Parathyroid adenoma (tissue), 2 donors: ENCODE measurements around the gene PRAMEF9.
A peak's percentile ranks its signal among the peaks of the same experiment; 100 is the strongest.
"Not testable (repeated sequence)": the region's sequence is repeated elsewhere in the genome, so short reads cannot be mapped to it uniquely, and the experiment has no call there.

Source experiments
- H2AFZ ChIP-seq: fragments of 300-600 bp; sonication (generic); one replicate; pipeline ENCODE4 v1.7.0; 2017; ENCODE audit warnings: antibody characterized with exemption, mild to moderate bottlenecking
- H3K27ac ChIP-seq: fragments of 300-600 bp; sonication (generic); one replicate; pipeline ENCODE4 v1.7.0; 2017
- H3K27me3 ChIP-seq: fragments of 300-600 bp; sonication (generic); one replicate; pipeline ENCODE4 v1.7.0; 2017; ENCODE audit warnings: low read length; ENCODE audit not compliant: control insufficient read depth, insufficient read depth
- H3K36me3 ChIP-seq: fragments of 300-600 bp; sonication (generic); one replicate; pipeline ENCODE4 v1.7.0; 2017; ENCODE audit warnings: low read length; ENCODE audit not compliant: control insufficient read depth, insufficient read depth
- H3K4me1 ChIP-seq: fragments of 300-600 bp; sonication (generic); one replicate; pipeline ENCODE4 v1.7.0; 2017; ENCODE audit warnings: control low read depth
- H3K4me2 ChIP-seq: fragments of 300-600 bp; sonication (generic); one replicate; pipeline ENCODE4 v1.7.0; 2017; ENCODE audit warnings: low read length
- H3K4me3 ChIP-seq: fragments of 300-600 bp; sonication (generic); one replicate; pipeline ENCODE4 v1.7.0; 2017; ENCODE audit warnings: low read depth, low read length
- H3K79me2 ChIP-seq: fragments of 300-600 bp; sonication (generic); one replicate; pipeline ENCODE4 v1.7.0; 2017; ENCODE audit warnings: control low read depth
- H3K9ac ChIP-seq: fragments of 300-600 bp; sonication (generic); one replicate; pipeline ENCODE4 v1.7.0; 2017; ENCODE audit warnings: mild to moderate bottlenecking
- H3K9me3 ChIP-seq: fragments of 300-600 bp; sonication (generic); one replicate; pipeline ENCODE4 v1.7.0; 2017; ENCODE audit warnings: low read length; ENCODE audit not compliant: control insufficient read depth
- CTCF ChIP-seq: fragments of 300-600 bp; sonication (generic); IDR thresholded peaks from one replicate; pipeline ENCODE4 v1.7.0; 2017; ENCODE audit warnings: antibody characterized with exemption, mild to moderate bottlenecking
- donor health status: primary hyperparathyroidism.

Gene PRAMEF9

GRCh38 chr1:13224480-13225060 lies 52.9 kb downstream of the PRAMEF9 start:
- no peak for TF ChIP-seq CTCF

GRCh38 chr1:13225675-13226204 lies 54.1 kb downstream of the PRAMEF9 start, which contains the start of gene PRAMEF18:
Gene PRAMEF18, minus strand, starts transcription at chr1:13226154. Its CDS starts 48 bp downstream, at chr1:13226106.
- not testable (repeated sequence) for H3K4me2 ChIP-seq, H2AFZ ChIP-seq, H3K27me3 ChIP-seq, H3K4me1 ChIP-seq, H3K4me3 ChIP-seq, H3K79me2 ChIP-seq, H3K27ac ChIP-seq, H3K9me3 ChIP-seq, H3K9ac ChIP-seq, H3K36me3 ChIP-seq

More at GRCh38 chr1:13224480-13225060, 52.9 kb downstream of the PRAMEF9 start:
- no peak overlapping the region for H3K9ac ChIP-seq
- no peaks in the 10 kb centered on the region for H3K79me2 ChIP-seq
- no peaks in the 10 kb centered on the region for H3K4me1 ChIP-seq
- H2AFZ ChIP-seq = no peak overlapping the region
- H3K4me3 ChIP-seq = no peak overlapping the region
- H3K27me3 ChIP-seq = no peaks in the 10 kb centered on the region
- no peak overlapping the region for H3K27ac ChIP-seq
- H3K9me3 ChIP-seq = no peaks in the 10 kb centered on the region
- H3K36me3 ChIP-seq = no peaks in the 10 kb centered on the region
- H3K4me2 ChIP-seq = no peak overlapping the region

GRCh38 chr1:13227271-13228055 lies 55.8 kb downstream of the PRAMEF9 start:
- not testable (repeated sequence) for H2AFZ ChIP-seq, H3K4me1 ChIP-seq, H3K79me2 ChIP-seq, H3K9ac ChIP-seq, H3K9me3 ChIP-seq, H3K27ac ChIP-seq, H3K4me3 ChIP-seq, H3K4me2 ChIP-seq, H3K36me3 ChIP-seq, H3K27me3 ChIP-seq

- Histone ChIP-seq H3K27me3 (no peaks in the 10 kb centered on the region), H2AFZ (no peak overlapping the region), H3K9me3 (no peaks in the 10 kb centered on the region), H3K4me1 (no peaks in the 10 kb centered on the region), H3K36me3 (no peaks in the 10 kb centered on the region), H3K9ac (no peak overlapping the region), H3K79me2 (no peaks in the 10 kb centered on the region), H3K4me2 (no peak overlapping the region), H3K27ac (no peak overlapping the region), H3K4me3 (no peak overlapping the region)
- peak; percentile 19 for TF ChIP-seq CTCF
Observed at GRCh38 chr1:13228343-13228781, 56.7 kb downstream of the PRAMEF9 start.
